GM12865 (cell line): ENCODE results near the gene PODN.

Source experiments
- DNase-seq: peaks from one replicate; pipeline ENCODE4 v3.0.0; 2010; ENCODE audit warnings: low read depth
- H3K4me3 ChIP-seq: 2 replicates; pipeline ENCODE4 v1.5.1; 2011; ENCODE audit warnings: mild to moderate bottlenecking, low read depth, low read length, control low read depth
- TF ChIP-seq, protein P1 (sequence below): IDR thresholded peaks from 2 replicates; pipeline ENCODE4 v1.5.1; 2011; ENCODE audit warnings: low read length, control low read depth, low read depth, inconsistent platforms; ENCODE audit not compliant: insufficient read depth; ENCODE audit errors: missing control alignments

The PODN gene

DNA sequence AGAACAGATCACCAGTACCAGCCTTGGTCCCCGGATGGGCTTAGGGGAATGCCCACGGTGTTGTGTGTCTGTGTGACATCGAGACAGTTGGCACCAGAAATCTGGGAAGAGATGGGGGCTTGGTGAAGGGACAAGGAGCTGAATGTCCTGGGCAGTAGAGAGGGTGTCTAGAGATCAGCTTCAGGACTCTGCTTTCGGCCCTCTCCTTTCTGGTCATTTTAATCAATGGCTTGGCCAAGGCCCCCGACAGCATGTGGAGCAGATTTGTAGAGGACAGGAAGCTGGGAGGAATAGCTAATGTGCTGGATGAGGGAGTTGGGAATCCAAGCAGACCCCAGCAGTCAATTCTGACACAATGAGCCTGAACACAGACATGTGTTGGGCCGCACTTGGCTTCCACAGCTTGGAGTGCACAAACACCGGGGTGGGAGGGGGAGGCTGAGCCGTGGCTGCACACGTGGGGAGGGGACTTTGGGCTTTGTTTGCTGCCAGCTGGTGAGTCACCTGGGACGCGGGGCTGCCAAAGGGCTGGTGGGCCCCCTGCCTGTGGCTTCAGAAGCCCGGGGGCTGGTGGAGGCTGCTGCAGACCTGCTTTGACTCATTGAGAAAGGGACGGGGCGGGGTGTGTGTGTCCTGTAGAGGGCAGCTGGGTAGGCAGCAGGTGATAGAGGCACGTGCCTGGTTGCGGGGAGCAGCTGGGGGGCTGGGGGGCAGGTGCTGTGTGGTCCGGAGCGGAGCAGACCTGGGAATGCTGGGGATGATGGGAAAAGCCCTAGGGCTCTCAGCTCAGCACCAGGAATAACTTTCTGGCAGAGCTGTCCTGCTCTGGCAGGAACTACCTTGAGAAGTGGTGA lies 59.5 kb downstream of the PODN start:
- DNase-seq = no peak
- TF ChIP-seq, protein P1, sequence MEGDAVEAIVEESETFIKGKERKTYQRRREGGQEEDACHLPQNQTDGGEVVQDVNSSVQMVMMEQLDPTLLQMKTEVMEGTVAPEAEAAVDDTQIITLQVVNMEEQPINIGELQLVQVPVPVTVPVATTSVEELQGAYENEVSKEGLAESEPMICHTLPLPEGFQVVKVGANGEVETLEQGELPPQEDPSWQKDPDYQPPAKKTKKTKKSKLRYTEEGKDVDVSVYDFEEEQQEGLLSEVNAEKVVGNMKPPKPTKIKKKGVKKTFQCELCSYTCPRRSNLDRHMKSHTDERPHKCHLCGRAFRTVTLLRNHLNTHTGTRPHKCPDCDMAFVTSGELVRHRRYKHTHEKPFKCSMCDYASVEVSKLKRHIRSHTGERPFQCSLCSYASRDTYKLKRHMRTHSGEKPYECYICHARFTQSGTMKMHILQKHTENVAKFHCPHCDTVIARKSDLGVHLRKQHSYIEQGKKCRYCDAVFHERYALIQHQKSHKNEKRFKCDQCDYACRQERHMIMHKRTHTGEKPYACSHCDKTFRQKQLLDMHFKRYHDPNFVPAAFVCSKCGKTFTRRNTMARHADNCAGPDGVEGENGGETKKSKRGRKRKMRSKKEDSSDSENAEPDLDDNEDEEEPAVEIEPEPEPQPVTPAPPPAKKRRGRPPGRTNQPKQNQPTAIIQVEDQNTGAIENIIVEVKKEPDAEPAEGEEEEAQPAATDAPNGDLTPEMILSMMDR = no peak
- H3K4me3 ChIP-seq = no peak overlapping the region

DNA sequence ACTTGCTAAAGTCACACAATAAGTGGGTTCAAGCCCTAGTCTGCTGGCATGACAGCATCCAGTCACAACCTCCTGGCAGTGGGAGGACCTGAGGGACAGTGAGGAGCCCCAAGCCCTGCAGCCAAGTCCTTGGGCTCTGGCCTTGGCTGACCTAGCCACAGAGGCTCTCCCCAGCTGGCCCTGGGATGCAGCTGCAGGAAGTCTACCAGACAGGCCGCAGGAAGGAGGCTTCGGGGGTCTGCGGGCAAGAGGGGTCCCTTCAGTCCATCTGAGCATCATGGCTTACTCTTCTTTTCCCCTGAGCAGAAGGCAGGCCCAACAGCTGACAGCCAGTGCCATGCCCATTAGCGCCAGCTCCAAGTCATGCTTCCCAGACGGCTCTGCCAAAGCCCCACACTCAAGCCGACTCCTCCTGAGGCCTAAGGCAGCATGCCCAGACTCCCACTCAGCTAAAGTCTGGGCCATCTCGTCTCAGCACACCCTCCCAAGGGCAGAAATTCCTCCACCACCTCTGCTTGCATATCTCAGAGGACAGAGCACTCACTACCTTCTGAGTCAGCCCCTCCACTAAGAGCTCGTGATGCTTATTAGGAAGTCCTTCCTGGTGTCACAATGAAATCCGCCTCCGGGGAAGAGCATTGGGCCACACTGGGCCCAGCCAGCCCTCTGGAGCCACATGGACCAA lies 60.3 kb downstream of the PODN start:
- TF ChIP-seq, protein P1 = no peak
- no peak for DNase-seq
- no peak overlapping the region for H3K4me3 ChIP-seq

DNA sequence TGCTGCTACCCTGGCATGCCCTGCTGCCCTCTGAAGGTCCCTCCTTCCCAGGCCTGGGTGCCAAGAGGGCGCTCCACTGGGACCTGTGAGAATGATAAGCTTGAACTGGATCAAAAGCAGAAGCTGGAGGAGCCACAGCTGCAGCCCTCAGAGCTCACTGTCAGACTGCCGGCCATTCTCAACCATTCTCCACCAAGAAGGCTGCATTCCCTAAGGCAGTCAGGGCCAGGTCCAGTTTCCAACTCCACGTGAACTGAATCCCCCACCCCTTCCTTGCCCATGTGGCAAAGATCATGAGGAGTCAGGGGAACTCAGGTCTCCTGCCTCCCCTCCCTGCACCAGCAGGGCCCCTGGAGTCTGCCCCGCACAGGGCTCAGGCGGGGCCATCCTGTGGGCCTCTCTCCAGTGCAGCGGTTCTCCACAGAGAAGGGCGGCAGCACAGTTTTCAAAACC lies 61.0 kb downstream of the PODN start:
- TF ChIP-seq, protein P1 = no peak
- no peak for DNase-seq
- no peak overlapping the region for H3K4me3 ChIP-seq

DNA sequence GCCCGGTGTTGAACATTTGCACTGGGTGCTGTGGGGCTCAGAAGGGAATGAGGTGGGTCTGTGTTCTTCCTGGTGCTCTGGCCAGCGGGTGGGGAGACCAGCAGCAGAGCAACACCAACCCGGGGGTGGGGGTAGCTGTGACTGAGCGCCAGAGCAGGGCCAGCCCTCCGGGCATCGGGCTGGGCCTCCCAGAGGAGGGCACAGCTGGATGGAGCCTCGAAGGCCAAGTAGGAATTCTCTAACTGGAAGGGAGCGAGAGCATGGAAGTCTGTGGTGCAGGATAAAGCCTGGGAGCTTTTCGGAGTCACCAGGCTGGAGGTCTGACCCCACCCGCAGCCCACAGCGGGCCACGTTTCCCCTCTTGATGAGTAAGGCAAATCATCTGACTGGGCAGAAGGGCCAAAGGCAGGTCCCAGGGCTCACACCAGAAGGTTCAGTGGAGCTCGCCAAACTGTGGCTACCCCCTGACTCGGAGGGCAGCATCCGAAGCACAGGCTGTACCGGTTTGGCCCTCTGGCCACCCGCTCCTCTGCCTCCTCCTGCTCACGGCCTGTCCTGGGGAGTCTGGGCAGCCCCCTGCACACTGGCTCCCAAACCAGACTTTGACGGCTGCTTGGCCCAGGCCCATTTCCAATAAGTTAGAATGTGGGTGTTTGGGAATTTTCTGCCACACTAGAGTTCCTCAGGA lies 61.6 kb downstream of the PODN start:
- no peak overlapping the region for H3K4me3 ChIP-seq
- TF ChIP-seq, protein P1 = no peak
- no peak for DNase-seq

DNA sequence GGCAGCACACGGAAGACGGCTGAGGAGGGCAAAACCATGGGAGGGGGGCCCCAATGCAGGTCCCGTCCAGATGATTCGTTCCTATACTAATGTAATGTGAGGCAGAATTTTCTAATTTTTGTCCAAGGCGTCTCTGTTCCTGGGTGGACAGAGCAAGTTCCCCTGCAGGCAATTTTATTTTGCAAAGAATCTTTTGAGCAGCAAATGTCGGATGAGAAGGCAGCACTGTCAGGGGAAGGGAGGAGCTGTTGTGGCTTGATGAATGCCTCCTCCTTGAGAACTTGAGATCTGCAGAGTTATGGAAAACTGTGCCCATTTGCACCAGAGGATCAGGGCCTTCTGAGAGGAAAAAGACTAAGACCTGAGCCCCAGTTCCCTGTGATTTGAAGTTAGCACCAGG lies 63.1 kb downstream of the PODN start:
- TF ChIP-seq, protein P1 = no peak
- DNase-seq = no peak
- H3K4me3 ChIP-seq = no peak overlapping the region

DNA sequence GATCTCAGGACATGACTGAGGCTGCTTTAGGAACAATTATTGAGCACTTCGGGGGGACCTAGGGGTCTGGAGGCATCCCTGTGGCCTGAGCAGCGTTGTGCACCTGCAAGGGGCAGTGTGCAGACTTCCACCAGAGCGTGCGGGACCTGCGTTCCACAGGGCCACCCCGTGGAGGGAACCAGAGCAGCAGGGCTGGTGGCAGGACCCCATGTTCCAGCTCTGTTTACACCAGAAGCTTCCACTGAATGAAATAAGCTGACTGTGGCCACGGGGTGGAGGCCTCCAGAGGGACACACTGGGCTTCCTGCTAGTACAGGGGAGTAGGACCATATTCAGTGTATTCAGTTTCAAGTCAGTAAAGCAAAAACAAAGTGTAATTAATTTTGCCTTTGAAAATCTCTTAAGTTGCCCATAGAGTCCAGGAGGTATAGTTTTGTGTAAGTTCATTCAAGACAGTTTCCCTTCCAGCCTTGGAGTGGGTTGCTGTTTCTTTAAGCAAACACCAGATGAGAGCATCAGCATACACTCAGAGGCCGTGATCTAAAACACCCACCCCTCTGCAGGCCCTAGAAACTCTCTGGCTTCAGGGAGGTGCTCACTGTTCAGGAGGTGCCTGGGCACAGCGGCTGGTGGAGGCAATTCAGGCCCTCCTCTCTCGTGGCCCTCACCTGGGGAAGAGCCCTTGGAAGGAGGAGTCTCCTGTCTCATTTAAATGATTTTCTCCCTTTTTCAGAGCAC lies 63.8 kb downstream of the PODN start:
- DNase-seq = no peak
- H3K4me3 ChIP-seq = no peak overlapping the region
- TF ChIP-seq, protein P1 = no peak
